Upper lobe of left lung (tissue), 6 donors: ENCODE results near the gene SACS. TPM values are rescaled to one million over a fixed set of nuclear protein-coding genes. Genes with fewer than 3 reads are reported as not detected.

Experiments used
- ATAC-seq, 2 donors: fragments of 200-7000 bp; cut with Tn5 transposase; one replicate each; pipeline ENCODE4 v1.9.1; 2022; ENCODE audit warnings: mild to moderate bottlenecking in 2 of 2, moderate library complexity in 2 of 2; ENCODE audit not compliant: low FRiP score in 2 of 2
- DNase-seq, 2 donors: peaks; one replicate each; pipeline ENCODE4 v3.0.0-alpha.2; 2019 to 2020
- H3K27ac ChIP-seq, 4 donors: fragments of 200-600 bp; sonication (generic); one replicate each; pipeline ENCODE4 v1.5.1; 2016 to 2019
- H3K27me3 ChIP-seq, 4 donors: fragments of 200-600 bp; sonication (generic); one replicate each; pipeline ENCODE4 v1.5.1; 2017 to 2019
- H3K36me3 ChIP-seq, 4 donors: fragments of 200-600 bp; sonication (generic); one replicate each; pipeline ENCODE4 v1.5.1; 2016 to 2019
- H3K4me1 ChIP-seq, 4 donors: fragments of 200-600 bp; sonication (generic); one replicate each; pipeline ENCODE4 v1.5.1; 2018 to 2019
- H3K4me3 ChIP-seq, 4 donors: fragments of 200-600 bp; sonication (generic); one replicate each; pipeline ENCODE4 v1.5.1; 2017 to 2019; ENCODE audit warnings: mild to moderate bottlenecking in 2 of 4, moderate library complexity in 1 of 4
- H3K9me3 ChIP-seq, 4 donors: fragments of 200-600 bp; sonication (generic); one replicate each; pipeline ENCODE4 v1.5.1; 2018 to 2019
- EP300 ChIP-seq, 4 donors: sonication (generic); formaldehyde crosslinking; IDR thresholded peaks; one replicate each; pipeline ENCODE4 v1.5.1; 2017; ENCODE audit warnings: antibody characterized with exemption in 4 of 4, control low read depth in 2 of 4
- POLR2A ChIP-seq, 4 donors: fragments of 450-650 bp; IDR thresholded peaks; one replicate each; pipeline ENCODE4 v1.5.1; 2016 to 2017; ENCODE audit warnings: antibody characterized with exemption in 4 of 4, mild to moderate bottlenecking in 2 of 4
- POLR2AphosphoS5 ChIP-seq, 2 donors: sonication (generic); formaldehyde crosslinking; IDR thresholded peaks; one replicate each; pipeline ENCODE4 v1.5.1; 2017; ENCODE audit warnings: antibody characterized with exemption in 2 of 2
- WGBS, 2 donors: methylation state at CpG; one replicate each; pipeline ENCODE4 v1.1.5; 2017 to 2018; 5-methylcytosine and 5-hydroxymethylcytosine counted together
- total RNA-seq, 6 donors: library from RNA; depleted of rRNA in 4 of 6; stranded (reverse); fragments of >200 nt in 4 of 6; gene quantifications; one replicate each; pipeline versions ENCODE4 v1.1.0 to v1.2.1, GENCODE V29; 2016 to 2021
- TF ChIP-seq, protein P1 (sequence below), 6 experiments: fragments of 450-650 bp in 4 of 6; fragments of 200-600 bp in 2 of 6; sonication (generic) in 2 of 6; IDR thresholded peaks; one replicate each; pipeline ENCODE4 v1.5.1; 2016 to 2019; ENCODE audit warnings: antibody characterized with exemption in 6 of 6
- donor health status: DM: no; HTN: no; CAD: no; lungs with moderate emphysema.
- donor health status: DM: no; HTN: yes; CAD: no; lungs with severe emphysema.

Gene SACS
- total RNA-seq, 6 donors from 2014 or later: 2.4 to 25.1 (median 9.7) TPM

GRCh38 chr13:23455401-23456185 lies 22.1 kb upstream of the SACS start:
- DNase-seq: no peak
- WGBS, 2 donors: 80 to 85% methylated on average over 7 of the region's 7 CpGs
- Histone ChIP-seq H3K4me1 (no peaks in the 10 kb centered on the region), H3K27me3 (no peaks in the 10 kb centered on the region), H3K4me3 (no peak overlapping the region), H3K27ac (no peak overlapping the region), H3K9me3 (no peaks in the 10 kb centered on the region), H3K36me3 (no peaks in the 10 kb centered on the region)
- no peak for ATAC-seq
- no peak for TF ChIP-seq POLR2AphosphoS5 (IDR thresholded peaks at IDR 0.05)
- TF ChIP-seq, protein P1, sequence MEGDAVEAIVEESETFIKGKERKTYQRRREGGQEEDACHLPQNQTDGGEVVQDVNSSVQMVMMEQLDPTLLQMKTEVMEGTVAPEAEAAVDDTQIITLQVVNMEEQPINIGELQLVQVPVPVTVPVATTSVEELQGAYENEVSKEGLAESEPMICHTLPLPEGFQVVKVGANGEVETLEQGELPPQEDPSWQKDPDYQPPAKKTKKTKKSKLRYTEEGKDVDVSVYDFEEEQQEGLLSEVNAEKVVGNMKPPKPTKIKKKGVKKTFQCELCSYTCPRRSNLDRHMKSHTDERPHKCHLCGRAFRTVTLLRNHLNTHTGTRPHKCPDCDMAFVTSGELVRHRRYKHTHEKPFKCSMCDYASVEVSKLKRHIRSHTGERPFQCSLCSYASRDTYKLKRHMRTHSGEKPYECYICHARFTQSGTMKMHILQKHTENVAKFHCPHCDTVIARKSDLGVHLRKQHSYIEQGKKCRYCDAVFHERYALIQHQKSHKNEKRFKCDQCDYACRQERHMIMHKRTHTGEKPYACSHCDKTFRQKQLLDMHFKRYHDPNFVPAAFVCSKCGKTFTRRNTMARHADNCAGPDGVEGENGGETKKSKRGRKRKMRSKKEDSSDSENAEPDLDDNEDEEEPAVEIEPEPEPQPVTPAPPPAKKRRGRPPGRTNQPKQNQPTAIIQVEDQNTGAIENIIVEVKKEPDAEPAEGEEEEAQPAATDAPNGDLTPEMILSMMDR (IDR thresholded peaks at IDR 0.05): no peak
- TF ChIP-seq POLR2A (IDR thresholded peaks at IDR 0.05): no peak
- no peak for TF ChIP-seq EP300 (IDR thresholded peaks at IDR 0.05)

DNA sequence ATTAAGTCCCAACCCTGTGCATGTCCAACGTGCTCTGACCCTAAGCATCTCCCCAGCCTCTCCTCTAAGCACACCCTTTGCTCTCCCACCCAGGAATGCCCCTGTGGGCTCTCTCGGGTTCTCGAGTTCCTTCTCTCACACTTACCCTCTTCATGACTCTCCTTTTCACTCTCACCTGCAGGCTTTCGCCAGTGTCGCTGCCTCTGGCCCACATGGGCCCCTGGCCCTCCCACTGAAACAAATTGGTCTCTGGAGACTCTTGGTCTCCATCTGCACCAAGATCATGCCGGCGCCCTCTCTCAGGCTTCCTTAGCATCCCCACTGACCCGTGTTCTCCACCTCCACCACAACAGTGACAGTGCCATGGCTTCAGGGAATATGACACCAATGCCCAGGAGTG lies 19.6 kb upstream of the SACS start:
- no peak for TF ChIP-seq EP300 (IDR thresholded peaks at IDR 0.05)
- no peak for TF ChIP-seq POLR2A (IDR thresholded peaks at IDR 0.05)
- TF ChIP-seq, protein P1 (IDR thresholded peaks at IDR 0.05): no peak
- no peak for TF ChIP-seq POLR2AphosphoS5 (IDR thresholded peaks at IDR 0.05)
- H3K4me3 ChIP-seq: no peak overlapping the region
- no peaks in the 10 kb centered on the region for H3K27me3 ChIP-seq
- 87 to 95% methylated on average over 8 of the region's 8 CpGs for WGBS, 2 donors
- H3K27ac ChIP-seq: no peak overlapping the region
- ATAC-seq: no peak
- H3K9me3 ChIP-seq: no peaks in the 10 kb centered on the region
- no peaks in the 10 kb centered on the region for H3K36me3 ChIP-seq
- no peaks in the 10 kb centered on the region for H3K4me1 ChIP-seq
- no peak for DNase-seq

- no peaks in the 10 kb centered on the region for H3K36me3 ChIP-seq
- no peak overlapping the region for H3K4me3 ChIP-seq
- H3K27me3 ChIP-seq: no peaks in the 10 kb centered on the region
- H3K4me1 ChIP-seq: no peaks in the 10 kb centered on the region
- TF ChIP-seq POLR2AphosphoS5 (IDR thresholded peaks at IDR 0.05) (no peak), EP300 (IDR thresholded peaks at IDR 0.05) (no peak), POLR2A (IDR thresholded peaks at IDR 0.05) (no peak)
- TF ChIP-seq, protein P1 (IDR thresholded peaks at IDR 0.05): no peak
- H3K27ac ChIP-seq: no peak overlapping the region
- ATAC-seq: no peak
- no peak for DNase-seq
- no peaks in the 10 kb centered on the region for H3K9me3 ChIP-seq
- 50 to 51% methylated on average over 8 of the region's 8 CpGs for WGBS, 2 donors
Measured at GRCh38 chr13:23450340-23451046, 17.0 kb upstream of the SACS start.

DNA sequence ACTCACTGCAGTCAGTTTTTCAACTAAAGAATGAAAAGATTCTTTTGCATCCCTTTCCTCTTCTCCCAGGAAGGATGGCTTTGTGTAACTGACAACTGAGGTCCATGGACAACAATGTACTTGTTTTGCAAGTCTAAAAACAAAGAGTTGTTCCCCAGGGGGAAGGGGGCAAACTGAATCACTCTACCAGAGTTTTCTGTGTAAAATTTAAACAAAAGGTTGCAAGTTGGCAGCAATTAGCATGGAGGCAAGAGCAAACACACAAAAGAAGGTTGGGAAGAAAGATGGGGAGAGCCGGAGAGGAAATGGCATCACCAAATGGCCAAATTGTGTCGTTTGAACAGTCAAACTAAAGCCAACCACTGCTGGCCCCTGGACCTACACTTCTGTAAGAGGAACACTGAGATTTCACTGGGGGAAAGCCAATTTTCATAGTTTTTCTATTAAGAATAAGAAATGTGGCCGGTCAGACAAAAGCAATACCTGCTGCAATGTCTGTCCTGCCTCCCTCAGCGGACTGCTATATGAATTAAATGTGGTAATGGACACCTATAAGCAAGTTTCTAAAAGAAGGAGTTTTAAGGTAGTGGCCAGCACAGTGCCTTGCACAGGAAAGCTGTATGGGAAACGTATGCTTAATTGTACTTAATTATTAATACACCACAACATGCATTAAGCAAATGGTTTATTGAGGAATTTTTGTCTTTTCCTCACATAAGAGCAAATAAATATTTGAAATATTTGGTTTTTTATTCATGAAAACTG lies 16.1 kb upstream of the SACS start:
- no peak for TF ChIP-seq EP300 (IDR thresholded peaks at IDR 0.05)
- TF ChIP-seq POLR2AphosphoS5 (IDR thresholded peaks at IDR 0.05): no peak
- TF ChIP-seq, protein P1 (IDR thresholded peaks at IDR 0.05): no peak
- no peak for TF ChIP-seq POLR2A (IDR thresholded peaks at IDR 0.05)
- H3K4me3 ChIP-seq: no peak overlapping the region
- ATAC-seq: no peak
- no peaks in the 10 kb centered on the region for H3K9me3 ChIP-seq
- H3K27ac ChIP-seq: no peak overlapping the region
- DNase-seq: no peak
- 65 to 74% methylated on average over 5 of the region's 5 CpGs for WGBS, 2 donors
- no peaks in the 10 kb centered on the region for H3K36me3 ChIP-seq
- H3K4me1 ChIP-seq: no peaks in the 10 kb centered on the region
- H3K27me3 ChIP-seq: no peaks in the 10 kb centered on the region
